Measurements from ENCODE around the gene ZNF487. TPM values are rescaled to one million over a fixed set of nuclear protein-coding genes. Genes with fewer than 3 reads are reported as not detected.

The ZNF487 gene
- total and polyA plus RNA-seq, 2 experiments from 2014 or later = 8.1 to 8.9 TPM

DNA sequence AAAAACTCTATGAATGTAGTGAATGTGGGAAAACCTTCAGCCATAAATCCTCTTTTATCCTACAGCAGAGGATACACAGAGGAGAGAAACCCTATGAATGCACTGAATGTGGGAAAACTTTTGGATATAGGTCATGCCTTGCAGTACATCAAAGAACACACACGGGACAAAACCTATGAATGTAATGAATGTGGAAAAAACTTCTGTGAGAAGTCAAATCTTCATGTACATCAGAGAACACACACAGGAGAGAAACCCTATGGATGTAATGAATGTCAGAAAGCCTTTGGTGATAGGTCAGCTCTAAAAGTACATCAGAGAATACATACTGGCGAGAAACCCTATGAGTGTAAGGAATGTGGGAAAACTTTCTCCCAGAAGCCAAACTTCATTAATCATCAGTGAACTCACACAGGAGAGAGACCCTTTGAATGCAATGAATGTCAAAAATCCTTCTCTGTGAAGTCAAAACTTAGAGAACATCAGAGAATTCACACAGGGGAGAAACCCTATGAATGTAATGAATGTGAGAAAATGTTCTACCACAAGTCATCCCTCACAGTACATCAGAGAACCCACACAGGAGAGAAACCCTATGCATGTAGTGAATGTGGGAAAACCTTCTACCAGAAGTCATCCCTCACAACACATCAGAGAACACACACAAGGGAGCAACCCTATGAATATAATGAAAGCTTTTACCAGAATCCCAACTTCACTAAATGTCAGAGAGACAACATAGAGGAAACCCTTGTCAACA is 45.6 kb downstream of the ZNF487 start:
- H3K4me3 ChIP-seq = no peak overlapping the region
- TF ChIP-seq EZH2phosphoT487 (IDR thresholded peaks at IDR 0.05; ENCODE audit: low read depth, severe bottlenecking, unreplicated experiment) (no peak), EZH2 (IDR thresholded peaks at IDR 0.05; ENCODE audit: borderline replicate concordance) (no peak), CTCF (IDR thresholded peaks at IDR 0.05; ENCODE audit: poor library complexity) (no peak)
- H3K79me2 ChIP-seq = no peaks in the 10 kb centered on the region
- peaks cover 16% of the 10 kb centered on the region for H3K9me3 ChIP-seq (ENCODE audit: low read depth)
- no peaks in the 10 kb centered on the region for H3K4me1 ChIP-seq (ENCODE audit: insufficient read depth)
- 90% methylated on average over 2 of the region's 2 CpGs for WGBS (ENCODE audit: low lambda C conversion rate, missing lambda C conversion rate)
- no peaks in the 10 kb centered on the region for H3K27me3 ChIP-seq
- H3K4me2 ChIP-seq = no peak overlapping the region
- H3K9me2 ChIP-seq (replicated peaks; ENCODE audit: insufficient read depth) = no peaks in the 10 kb centered on the region
- no peak overlapping the region for H3K27ac ChIP-seq
- H2AFZ ChIP-seq = no peak overlapping the region
- DNase-seq (ENCODE audit: low spot score) = no peak
- H3K36me3 ChIP-seq (replicated peaks; ENCODE audit: insufficient read depth, low read depth) = no peaks in the 10 kb centered on the region
- H4K20me1 ChIP-seq (ENCODE audit: insufficient read depth, poor library complexity, severe bottlenecking) = no peaks in the 10 kb centered on the region

DNA sequence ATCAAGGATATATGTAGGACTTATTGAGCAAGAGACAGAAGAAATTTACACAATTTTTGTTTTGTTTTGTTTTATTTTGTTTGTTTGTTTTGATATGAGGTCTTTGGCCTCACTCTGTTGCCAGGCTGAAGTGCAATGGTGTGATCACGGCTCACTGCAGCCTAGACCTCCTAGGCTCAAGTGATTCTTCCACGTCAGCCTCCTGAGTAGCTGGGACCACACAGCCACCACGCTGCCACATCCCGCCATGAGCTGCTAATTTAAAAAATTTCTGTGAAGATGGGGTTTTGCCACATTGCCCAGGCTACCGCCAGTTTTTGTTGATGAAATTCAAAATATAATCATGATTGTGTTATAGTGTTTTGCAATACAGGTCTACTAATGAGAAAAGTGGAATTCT is 54.9 kb downstream of the ZNF487 start:
- no peak for TF ChIP-seq CTCF (IDR thresholded peaks at IDR 0.05; ENCODE audit: poor library complexity)
- no peak for TF ChIP-seq EZH2 (IDR thresholded peaks at IDR 0.05; ENCODE audit: borderline replicate concordance)
- WGBS (ENCODE audit: low lambda C conversion rate, missing lambda C conversion rate) = 91% methylated on average over 5 of the region's 5 CpGs
- DNase-seq (ENCODE audit: low spot score) = no peak

DNA sequence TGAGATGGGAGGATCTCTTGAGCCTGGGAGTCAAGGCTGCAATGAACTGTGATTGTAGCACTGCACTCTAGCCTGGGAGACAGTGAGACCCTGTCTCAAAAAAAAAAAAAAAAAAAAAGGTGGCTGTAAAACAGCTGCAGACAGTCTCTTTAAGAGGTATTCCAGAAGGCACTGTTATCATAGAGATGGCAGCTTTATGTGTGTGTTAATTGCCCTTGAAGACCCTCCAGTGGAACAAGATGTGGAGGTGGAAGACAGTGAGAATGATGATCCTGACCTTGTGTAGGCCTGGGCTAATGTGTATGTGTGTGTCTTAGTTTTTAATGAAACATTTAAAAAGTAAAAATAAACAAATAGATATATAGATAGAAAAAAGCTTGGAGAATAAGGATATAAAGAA is 66.0 kb downstream of the ZNF487 start:
- no peak for DNase-seq (ENCODE audit: low spot score)
- no peak for TF ChIP-seq CTCF (IDR thresholded peaks at IDR 0.05; ENCODE audit: poor library complexity)
- no peak for TF ChIP-seq EZH2phosphoT487 (IDR thresholded peaks at IDR 0.05; ENCODE audit: low read depth, severe bottlenecking, unreplicated experiment)
- no peak for TF ChIP-seq EZH2 (IDR thresholded peaks at IDR 0.05; ENCODE audit: borderline replicate concordance)
- no peaks in the 10 kb centered on the region for H3K27me3 ChIP-seq

More for the DNA sequence above, 54.9 kb downstream of the ZNF487 start:
- H4K20me1 ChIP-seq (ENCODE audit: insufficient read depth, poor library complexity, severe bottlenecking) = no peaks in the 10 kb centered on the region
- H3K4me1 ChIP-seq (ENCODE audit: insufficient read depth) = no peaks in the 10 kb centered on the region
- no peaks in the 10 kb centered on the region for H3K27me3 ChIP-seq
- no peak overlapping the region for H3K4me3 ChIP-seq
- no peak overlapping the region for H3K4me2 ChIP-seq
- H3K9me3 ChIP-seq (ENCODE audit: low read depth) = no peaks in the 10 kb centered on the region
- H3K36me3 ChIP-seq (replicated peaks; ENCODE audit: insufficient read depth, low read depth) = no peaks in the 10 kb centered on the region
- no peak overlapping the region for H3K27ac ChIP-seq
- H3K79me2 ChIP-seq = no peaks in the 10 kb centered on the region
- no peak overlapping the region for H2AFZ ChIP-seq
- H3K9me2 ChIP-seq (replicated peaks; ENCODE audit: insufficient read depth) = no peaks in the 10 kb centered on the region

More for the DNA sequence above, 66.0 kb downstream of the ZNF487 start:
- no peak overlapping the region for H3K27ac ChIP-seq
- no peaks in the 10 kb centered on the region for H3K4me1 ChIP-seq (ENCODE audit: insufficient read depth)
- no peaks in the 10 kb centered on the region for H3K9me3 ChIP-seq (ENCODE audit: low read depth)
- no peaks in the 10 kb centered on the region for H3K9me2 ChIP-seq (replicated peaks; ENCODE audit: insufficient read depth)
- no peaks in the 10 kb centered on the region for H3K36me3 ChIP-seq (replicated peaks; ENCODE audit: insufficient read depth, low read depth)
- H3K79me2 ChIP-seq = no peaks in the 10 kb centered on the region
- no peaks in the 10 kb centered on the region for H4K20me1 ChIP-seq (ENCODE audit: insufficient read depth, poor library complexity, severe bottlenecking)
- H3K4me2 ChIP-seq = no peak overlapping the region
- H3K4me3 ChIP-seq = no peak overlapping the region
- H2AFZ ChIP-seq = no peak overlapping the region
